Astrocyte (in vitro differentiated cells and primary cell): ENCODE measurements around the gene COG7.

Experiments used
- EZH2 ChIP-seq: IDR thresholded peaks from 2 replicates; pipeline ENCODE4 v1.6.1; 2012; ENCODE audit warnings: mild to moderate bottlenecking, low read length, inconsistent platforms; ENCODE audit not compliant: insufficient read depth
- TF ChIP-seq, protein P1 (sequence below): IDR thresholded peaks from 2 replicates; pipeline ENCODE4 v1.5.1; 2011; ENCODE audit warnings: low read depth, mild to moderate bottlenecking, inconsistent platforms, low read length, moderate library complexity; ENCODE audit not compliant: insufficient read depth

DNA sequence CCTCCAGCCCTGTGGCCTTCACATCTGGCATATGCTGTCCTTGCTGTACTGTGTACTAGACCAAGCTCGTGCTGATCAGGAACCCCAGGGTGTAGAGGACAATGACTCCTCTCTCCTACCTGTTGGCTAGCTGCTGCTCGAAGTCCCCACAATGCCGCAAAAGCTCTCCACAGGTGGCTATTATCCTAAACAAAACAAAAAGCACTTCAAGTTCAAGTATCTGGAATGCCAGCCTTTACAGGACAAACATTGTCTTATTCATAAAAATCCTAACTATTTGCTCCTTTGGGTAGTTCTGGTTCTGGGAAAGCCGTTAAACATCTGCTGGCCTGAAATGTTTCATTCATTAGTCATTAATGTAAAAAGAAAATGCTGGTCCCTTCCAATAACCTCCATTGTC lies 42.8 kb downstream of the COG7 start:
- TF ChIP-seq, protein P1, sequence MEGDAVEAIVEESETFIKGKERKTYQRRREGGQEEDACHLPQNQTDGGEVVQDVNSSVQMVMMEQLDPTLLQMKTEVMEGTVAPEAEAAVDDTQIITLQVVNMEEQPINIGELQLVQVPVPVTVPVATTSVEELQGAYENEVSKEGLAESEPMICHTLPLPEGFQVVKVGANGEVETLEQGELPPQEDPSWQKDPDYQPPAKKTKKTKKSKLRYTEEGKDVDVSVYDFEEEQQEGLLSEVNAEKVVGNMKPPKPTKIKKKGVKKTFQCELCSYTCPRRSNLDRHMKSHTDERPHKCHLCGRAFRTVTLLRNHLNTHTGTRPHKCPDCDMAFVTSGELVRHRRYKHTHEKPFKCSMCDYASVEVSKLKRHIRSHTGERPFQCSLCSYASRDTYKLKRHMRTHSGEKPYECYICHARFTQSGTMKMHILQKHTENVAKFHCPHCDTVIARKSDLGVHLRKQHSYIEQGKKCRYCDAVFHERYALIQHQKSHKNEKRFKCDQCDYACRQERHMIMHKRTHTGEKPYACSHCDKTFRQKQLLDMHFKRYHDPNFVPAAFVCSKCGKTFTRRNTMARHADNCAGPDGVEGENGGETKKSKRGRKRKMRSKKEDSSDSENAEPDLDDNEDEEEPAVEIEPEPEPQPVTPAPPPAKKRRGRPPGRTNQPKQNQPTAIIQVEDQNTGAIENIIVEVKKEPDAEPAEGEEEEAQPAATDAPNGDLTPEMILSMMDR: no peak
- no peak for TF ChIP-seq EZH2
